Head of caudate nucleus (tissue), 42 donors: ENCODE measurements around the gene SLIT3.

Source experiments
- DNase-seq, 42 donors: peaks; one replicate each; pipeline versions ENCODE4 v3.0.0 to v3.0.0-alpha.2; 2020 to 2021; ENCODE audit warnings: mixed read lengths in 7 of 42
- intact Hi-C: fragments of 100-400 bp; cut with DNase I; formaldehyde crosslinking; loops from one replicate; pipeline ENCODE4 v1.15.0; 2022

The SLIT3 gene

DNA sequence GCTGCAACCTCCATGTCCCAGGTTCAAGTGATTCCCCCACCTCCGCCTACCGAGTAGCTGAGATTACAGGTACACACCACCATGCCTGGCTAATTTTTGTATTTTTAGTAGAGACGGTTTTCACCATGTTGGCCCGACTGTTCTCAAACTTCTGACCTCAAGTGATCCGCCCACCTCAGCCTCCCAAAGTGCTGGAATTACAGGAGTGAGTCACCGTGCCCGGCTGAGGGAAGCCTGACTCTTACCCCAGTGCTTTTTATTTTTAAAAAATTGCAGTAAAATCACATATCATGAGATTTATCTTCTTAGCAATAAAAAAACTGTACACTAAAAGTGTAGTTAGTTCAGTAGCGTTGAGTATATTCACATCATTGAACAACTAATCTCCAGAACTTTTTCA, 105.3 kb downstream of the SLIT3 start:
- peak in 41 of 42 donors; percentile 14 to 82 (median 52) for DNase-seq
- intact Hi-C loops, result no loop called here

DNA sequence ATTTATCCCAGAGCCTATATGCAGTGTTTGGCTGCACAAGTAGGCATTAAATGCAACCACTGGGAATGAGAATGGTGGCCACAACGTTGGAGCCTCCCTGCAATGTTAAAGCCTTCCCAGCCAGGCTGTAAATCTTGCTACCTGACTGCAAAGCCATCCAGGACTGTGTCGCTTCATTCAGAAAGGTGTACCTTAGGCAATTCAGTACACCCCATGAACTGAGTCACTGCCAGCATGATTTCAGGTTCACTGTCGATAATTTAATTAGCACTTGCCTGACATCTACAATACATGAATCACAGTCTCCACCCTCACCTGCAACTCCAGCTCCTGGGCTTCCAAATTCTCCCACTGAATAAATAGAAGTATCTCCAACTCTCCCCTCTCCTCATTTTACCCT, 108.4 kb downstream of the SLIT3 start:
- intact Hi-C loops, result no loop called here
- DNase-seq, result peak in 21 of 42 donors; percentile 10 to 74 (median 37)

DNA sequence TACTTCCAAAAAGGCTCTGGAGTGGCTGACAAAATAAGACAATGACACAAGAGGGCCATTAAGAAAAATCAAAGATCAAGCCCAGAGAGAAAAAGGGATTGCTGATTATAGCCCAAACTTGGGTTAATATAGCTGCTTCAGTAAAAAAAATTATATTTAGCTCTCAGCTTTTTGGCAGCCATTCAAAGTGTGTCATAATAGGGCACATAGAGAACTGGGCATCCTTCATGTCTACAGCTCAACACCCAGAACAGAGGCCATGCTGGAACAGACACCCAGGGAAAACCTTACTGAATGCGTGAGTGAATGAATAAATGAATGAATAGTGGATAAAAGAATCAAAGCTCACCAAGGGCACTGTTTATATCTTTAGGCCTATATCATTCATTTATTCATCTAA, 110.1 kb downstream of the SLIT3 start:
- DNase-seq, result no peak
- intact Hi-C loops, result no loop called here

DNA sequence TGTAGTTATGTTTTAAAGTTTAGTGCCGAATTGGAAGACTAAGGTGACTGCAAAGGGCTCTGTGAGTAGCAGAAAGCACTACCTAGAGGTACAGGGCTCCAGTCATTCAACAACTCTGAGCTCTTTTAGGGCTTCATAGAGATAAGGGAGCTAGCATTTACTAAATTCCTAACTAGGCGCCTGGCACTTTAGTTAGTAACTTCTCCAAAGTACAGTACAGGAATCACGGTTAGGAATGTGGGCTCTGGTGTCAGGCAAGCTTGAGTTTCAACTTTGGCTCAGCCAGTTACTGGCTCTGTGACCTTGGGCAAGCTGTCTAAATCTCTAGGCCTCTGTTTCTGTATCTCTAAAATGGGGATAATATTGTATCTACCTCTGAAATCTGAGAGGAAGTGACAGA, 115.3 kb downstream of the SLIT3 start:
- intact Hi-C loops, result no loop called here
- no peak for DNase-seq

DNA sequence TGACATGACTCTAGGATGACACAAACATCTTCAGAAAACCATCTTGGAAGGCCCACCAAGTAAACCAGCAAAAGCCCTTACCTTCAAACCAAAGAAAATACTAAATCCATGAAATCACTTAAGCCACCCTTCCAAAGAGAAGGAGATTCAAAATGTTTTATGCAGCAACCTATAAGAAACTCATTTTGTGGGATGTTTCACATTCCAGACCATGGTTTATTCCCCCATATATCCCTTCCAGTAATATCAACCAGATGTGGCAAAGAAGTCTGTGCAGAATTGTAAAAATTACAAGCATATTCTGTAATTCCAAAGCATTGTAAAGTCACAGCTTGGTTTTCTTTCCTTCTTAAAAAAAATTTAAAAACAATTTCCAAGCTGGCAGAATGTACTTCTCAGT, 117.4 kb downstream of the SLIT3 start:
- DNase-seq, result no peak
- intact Hi-C loops, result no loop called here

DNA sequence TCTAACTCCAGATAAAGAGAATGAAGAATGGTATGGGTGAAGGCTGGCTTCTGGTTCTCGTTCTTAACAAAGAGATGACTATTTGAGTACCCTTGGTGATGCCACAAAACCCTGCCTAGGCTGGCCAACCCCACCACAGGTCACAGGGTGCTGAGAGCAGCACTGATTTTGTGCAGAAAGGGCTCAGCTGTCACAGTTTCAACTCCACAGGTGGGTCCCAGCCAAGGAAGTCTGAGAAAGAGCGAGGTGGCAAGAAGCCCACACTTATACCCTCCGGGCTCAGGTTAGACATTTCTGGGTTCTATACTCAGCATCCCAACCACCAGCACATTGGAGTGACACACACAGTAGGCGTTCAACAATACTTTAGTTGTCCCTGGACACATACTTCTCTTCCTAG, 118.1 kb downstream of the SLIT3 start:
- no peak for DNase-seq
- intact Hi-C loops, result no loop called here

DNA sequence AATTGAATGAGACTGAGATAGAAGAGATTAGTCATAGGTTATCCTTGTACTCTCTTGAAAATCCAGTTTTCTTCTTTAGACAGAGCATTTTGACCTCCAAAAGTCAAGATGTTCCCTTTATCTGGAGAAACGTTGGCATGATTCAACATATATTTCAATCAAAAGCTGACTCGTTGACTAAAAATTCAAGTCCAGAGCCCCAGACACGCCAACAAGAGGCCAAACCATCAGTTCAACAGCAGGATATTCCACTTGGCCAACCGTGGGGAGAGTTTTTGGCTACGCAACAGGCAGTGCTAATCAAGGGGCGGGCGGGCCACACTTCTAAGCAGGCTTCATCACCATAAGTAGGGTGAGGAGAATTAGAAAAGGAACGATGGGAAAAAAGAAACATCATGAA, 119.1 kb downstream of the SLIT3 start:
- DNase-seq, result no peak
- intact Hi-C loops, result no loop called here

DNA sequence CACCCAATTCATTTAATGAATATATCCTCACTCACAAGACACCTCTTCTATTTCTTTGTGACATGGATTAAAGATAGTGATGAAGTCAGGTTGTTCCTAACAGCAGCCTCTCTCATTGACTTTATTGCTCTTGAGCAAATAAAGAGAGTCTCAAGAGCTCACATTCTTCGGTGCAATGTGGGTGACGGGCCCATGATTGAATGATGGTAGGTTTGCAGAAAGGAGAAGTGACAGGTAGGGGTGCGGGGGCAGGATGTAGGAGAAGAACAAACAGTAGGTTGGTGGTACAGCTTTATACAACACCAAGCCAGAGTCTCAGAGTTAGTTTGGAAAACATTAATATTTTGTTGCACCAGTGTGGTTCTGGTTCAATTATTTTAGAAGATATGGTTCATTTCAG, 122.2 kb downstream of the SLIT3 start:
- peak in 18 of 42 donors; percentile 20 to 76 (median 44) for DNase-seq
- intact Hi-C loops, result no loop called here

DNA sequence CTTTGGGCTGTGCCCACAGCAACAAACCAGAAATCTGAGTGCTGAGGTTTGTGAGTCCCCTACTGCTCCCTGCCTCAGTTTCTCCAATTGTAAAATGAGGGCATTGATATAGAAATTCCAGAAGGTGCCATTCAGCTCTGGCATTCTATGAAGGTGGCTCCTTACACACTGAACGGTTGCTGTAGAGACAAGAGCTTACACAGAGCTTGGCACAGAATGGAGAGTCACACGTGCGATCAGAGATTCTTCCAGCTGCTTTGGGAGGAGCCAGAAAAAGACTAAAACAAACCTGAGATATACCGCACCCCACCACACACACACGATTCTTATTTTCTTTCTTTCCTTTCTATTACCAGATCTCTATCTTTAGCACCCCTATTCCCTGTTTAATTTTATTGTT, 122.7 kb downstream of the SLIT3 start:
- no peak for DNase-seq
- intact Hi-C loops, result no loop called here

DNA sequence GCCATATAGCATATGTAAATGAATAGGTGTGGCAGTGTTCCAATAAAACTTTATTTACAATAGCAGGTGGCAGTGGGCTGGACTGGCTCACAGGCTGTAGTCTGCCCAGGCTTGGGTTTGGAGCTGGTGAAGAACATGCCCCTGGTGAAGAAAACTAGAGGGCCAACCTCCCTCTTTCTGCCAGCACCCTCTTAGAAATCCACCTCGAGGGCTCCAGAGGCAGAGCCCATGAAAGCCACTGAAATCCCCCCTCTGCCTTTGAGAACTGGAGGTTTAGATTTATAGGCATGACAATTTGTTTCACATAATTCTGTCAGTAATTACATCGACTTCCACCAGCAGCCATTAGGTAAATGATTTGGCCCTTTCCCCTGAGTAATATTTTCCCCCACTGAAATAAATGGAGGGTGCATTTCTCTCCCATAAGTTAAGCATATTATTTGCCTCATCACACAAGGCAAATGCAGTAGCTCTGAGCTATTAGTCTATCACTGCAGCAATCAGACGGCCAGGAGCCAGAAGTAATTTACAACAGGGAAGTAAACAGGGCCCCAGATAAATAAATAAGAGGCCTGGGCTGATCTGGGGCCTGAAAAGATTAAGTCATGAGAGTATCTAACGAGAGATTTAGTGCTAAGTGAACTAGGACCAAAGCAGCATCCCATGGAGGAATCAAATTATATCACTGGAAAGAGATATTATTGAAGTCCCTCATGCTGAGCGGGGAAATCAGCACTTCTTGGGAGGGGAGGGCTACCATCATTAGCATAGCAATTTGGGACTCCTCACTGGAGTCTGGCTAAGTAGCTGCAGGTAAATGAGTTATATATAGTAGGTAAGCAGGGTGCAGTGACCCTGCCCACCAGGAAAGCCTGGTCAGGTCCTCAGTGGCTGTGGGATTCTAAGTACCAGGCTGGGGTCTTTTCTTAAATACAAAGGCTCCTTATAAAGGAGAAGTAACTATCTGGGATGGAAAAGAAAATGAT, 123.9 kb downstream of the SLIT3 start:
- no peak for DNase-seq
- intact Hi-C loops, result no loop called here

DNA sequence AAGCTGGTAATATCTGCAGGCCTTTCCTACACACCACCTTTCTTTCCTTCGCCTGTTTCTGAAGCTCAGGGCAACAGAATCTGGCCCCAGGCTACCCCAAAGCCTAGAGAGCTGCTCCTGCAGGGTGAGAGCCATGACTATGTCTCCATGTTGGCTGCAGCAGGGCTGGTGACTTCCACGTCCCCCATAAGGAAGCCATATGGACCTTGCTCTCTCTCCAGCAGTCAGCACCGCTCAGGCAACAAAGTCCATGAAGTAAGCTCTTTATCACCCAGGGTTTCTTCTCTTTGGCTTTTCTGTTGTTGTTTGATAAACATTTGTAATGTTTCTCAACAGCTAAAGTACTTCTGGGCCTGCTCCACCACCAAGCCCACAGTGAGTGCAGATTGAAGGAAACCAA, 125.2 kb downstream of the SLIT3 start:
- intact Hi-C loops, result no loop called here
- no peak for DNase-seq

DNA sequence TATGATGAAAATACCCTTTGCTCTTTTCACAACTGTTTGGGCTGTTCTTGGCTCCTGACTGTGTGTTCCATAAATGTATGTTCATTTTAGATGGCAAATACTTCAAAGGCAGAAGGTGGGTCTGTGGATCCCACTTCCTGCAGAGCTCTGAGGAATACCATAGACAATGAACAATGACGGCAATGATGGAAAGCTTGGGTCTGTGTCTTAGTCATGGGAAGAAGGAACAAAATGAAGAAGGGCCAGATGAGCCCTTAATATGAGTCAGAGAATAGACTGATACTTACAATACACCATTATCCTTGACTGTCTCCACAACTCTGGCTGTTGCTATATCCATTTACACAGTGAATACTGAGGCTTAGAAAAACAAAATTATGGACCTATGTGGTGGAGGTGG, 126.0 kb downstream of the SLIT3 start:
- intact Hi-C loops, result no loop called here
- DNase-seq, result no peak

DNA sequence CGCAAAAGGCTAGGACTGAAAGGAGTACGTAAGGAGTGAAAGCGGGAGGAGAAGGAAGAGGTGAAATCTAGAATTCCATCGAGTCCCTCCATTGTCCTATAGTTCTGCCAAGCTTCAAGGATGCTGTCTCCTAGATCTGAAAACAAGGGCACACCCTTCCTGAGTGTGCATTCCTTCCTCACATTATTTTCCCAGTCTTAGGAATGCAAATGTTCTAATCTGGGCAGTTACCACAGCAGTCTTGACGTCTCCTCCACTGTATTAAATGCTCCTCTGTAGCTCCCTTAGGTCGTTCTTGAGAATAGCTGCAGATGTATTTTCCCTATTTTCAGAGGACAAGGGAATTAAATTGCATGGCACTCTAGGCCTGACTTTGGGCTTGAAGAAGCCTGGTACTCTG, 127.6 kb downstream of the SLIT3 start:
- DNase-seq, result no peak
- intact Hi-C loops, result no loop called here

DNA sequence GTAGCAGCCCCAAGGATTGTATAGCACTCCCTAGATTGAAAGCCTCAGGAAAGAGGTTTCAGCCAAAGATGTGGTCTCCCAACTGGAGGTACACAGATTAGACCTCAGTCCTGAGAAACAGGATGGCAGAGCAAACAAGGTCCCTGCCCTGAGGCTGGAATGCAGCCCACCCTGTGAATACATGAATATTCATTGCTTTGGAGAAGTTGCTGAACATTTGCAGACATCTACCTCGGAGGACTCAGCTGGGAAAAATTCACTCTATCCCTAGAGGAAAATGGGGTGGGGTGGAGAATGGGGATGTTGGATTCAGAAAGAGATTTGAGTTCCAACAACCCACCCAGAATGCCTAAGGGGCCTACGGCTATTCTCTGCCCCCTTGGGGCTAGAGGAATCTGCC, 129.4 kb downstream of the SLIT3 start:
- intact Hi-C loops, result no loop called here
- no peak for DNase-seq

DNA sequence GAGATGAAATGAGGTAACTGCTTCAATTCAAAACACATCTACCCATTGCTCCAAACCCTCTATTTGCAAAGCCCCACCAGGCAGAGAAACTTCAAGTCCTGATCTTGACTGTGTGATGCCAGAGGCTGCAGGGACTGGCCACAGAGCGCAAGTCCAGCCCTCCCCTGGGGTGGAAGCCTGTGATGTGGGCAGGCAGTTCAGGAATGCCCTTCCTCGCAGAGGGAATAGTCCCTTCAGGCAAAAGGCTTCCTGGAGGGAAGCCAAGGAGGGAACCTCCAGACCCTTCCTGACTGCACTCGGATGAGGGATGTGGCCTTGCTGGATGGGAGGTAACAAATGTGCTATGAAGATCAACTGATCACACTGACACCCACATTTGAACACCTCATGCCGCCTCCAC, 131.2 kb downstream of the SLIT3 start:
- no peak for DNase-seq
- intact Hi-C loops, result no loop called here

DNA sequence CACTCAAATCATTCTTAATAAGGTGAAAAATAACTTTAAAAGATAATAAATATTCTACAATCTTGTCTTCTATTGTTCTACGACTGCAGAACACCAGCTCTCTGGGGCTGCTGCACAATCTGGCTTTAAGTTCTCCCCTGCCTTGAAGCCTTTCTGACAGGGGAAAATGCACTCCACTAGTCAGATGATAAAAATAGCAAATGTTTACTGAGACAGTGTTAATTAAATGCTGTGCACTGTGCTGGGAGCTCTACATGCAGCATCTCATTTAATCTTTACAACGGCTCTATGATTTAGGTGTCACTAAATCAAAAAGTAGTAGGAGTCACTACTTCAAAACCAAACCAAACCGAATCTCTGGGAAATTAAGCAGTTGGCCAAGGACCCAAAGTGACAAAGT, 132.7 kb downstream of the SLIT3 start:
- DNase-seq, result no peak
- intact Hi-C loops, result no loop called here

DNA sequence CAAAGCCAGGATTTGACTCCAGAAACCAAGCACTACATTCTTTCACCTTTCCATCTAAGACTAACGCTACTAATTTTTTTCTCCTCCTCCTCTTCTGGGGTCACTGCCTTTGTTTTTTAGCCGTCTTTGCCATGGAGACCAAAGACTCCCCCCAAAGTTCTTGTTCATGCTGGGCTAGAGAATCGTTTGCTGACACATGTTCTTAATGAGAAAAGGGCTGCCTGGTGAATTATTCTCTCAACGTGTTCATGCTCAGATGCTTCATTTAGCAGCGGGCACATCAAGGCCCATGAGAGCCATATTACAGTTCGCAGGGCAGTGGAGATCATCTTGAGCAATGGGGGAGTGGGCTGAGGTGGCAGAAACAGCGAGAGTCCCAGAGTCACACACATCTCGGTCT, 134.9 kb downstream of the SLIT3 start:
- intact Hi-C loops, result no loop called here
- no peak for DNase-seq

DNA sequence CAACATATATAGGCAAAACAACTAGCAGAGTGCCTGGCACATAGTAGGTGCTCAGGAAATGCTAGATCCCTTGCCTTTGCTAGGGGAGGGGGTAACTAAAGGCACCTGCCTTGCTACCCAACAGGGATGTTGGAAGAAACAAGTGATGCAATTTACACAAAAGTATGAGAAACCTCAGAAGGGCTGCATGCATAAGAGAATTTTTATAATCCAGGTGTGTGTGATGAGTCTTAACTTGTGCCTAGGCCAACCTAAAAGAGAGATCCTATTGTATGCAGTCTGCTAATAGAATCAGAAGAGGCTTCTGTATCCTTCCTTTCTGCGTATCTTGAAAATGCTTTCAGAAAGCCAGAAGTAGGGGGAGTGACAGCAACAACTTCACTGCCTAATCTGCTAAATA, 135.9 kb downstream of the SLIT3 start:
- DNase-seq, result no peak
- intact Hi-C loops, result no loop called here

DNA sequence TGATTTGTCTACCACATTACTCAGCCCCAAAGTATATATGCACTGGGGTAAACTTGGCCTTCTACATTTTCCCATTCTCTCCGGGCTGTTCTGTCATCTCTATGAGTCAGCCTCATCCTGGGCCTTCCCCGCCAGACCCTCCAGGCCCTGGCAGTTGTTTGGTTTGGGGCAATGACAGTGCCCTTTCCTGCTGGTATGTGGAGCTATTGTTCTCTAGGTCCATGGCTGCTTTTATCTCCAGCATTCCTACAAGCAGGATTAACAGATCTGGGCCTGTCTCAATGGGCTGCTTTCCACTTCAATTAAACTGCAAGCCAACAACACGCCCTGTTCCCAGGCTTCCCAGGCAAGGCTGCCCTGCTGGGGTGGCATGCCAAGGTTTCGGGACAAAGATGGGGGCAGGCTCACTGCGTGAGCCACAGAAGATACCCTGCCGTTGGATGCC, 136.4 kb downstream of the SLIT3 start:
- intact Hi-C loops, result no loop called here
- peak in 11 of 42 donors; percentile 10 to 32 (median 21) for DNase-seq

DNA sequence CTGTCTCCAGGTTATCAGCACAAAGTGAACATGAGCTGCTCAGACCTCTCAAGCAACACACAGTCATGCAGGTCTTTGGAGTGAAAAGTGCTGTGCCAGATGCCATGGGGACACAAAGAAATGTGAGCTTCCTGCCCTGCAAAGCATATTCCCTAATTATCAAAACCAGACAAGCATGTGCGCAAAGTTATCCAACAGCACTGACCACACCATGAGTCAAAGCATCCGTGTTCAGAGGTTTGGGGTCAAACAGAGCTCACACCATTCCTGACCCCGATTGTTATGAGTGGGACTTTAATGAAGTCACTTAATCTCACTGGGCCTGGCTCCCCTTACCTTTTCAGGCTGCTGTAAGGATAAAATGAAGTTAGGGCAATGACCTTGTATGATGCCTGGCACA, 138.5 kb downstream of the SLIT3 start:
- no peak for DNase-seq
- intact Hi-C loops, result no loop called here

DNA sequence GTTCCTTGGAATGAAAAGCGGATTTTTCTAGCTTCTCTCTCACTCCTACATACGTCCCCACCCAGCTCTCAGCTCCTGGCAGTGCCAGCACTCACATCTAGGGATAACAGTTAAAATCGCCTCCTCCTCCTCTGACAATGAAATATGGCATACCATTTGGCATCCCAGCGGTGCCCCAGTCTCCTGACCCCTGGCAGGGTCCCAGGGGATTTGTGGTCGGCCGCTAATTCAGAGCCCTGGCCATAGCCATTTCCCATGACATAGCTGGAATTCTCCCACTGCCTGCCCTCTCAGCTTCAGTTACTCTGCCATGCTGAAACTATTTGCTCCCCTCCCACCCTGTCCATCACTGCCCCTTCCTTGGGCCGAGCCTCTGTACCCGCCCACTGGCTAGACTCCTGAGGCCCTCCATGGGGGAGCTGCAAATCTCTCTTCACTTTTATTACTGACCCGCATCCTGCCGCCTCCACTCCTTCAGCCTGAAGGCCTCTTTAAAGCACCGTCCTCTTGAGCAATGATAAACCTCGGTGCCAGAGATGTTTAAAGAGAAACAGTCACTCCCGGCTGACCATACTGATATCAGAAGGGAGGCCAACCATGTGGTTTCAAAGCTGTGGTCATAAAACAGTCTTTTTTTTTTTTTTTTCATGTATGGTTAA, 139.8 kb downstream of the SLIT3 start:
- peak in 22 of 42 donors; percentile 9 to 72 (median 28) for DNase-seq
- intact Hi-C loops, result no loop called here
